IMR-90 (cell line): ENCODE data around the gene ITIH4. TPM values are rescaled to one million over a fixed set of nuclear protein-coding genes. Genes with fewer than 3 reads are reported as not detected.

Source experiments
- ATAC-seq: fragments of 200-7000 bp; cut with Tn5 transposase; 2 replicates; pipeline ENCODE4 v1.9.1; 2020; ENCODE audit warnings: low read depth, mild to moderate bottlenecking, moderate library complexity
- BruUV-seq: library from RNA; stranded (reverse); fragments of 400-500 nt; replicated peaks from 2 replicates; lab custom pipeline; 2021; lab: Mats Ljungman, UMichigan
- CTCF ChIA-PET: fragments of 300-600 bp; formaldehyde crosslinking; extraction: SDS; loops from one replicate; lab custom pipeline; 2021; ENCODE audit warnings: antibody characterized with exemption; lab: Yijun Ruan, JAX
- POLR2A ChIA-PET: fragments of 300-600 bp; sonication (Branson Sonifier 250); formaldehyde crosslinking; loops from one replicate; lab custom pipeline; 2022; ENCODE audit warnings: antibody characterized with exemption; ENCODE audit not compliant: unreplicated experiment; lab: Charles Lee
- DNase-seq: peaks from one replicate; pipeline ENCODE4 v3.0.0; 2013
- H2AFZ ChIP-seq: replicated peaks from 2 replicates; pipeline ENCODE3; 2013; ENCODE audit warnings: low read length, mild to moderate bottlenecking; ENCODE audit not compliant: poor library complexity
- H2AK5ac ChIP-seq: 2 replicates; pipeline ENCODE4 v1.6.1; 2013; ENCODE audit warnings: low read depth, low read length, inconsistent platforms
- H2AK9ac ChIP-seq: replicated peaks from 2 replicates; pipeline ENCODE3; 2013; ENCODE audit warnings: mild to moderate bottlenecking, low read depth, low read length, moderate library complexity; ENCODE audit not compliant: poor library complexity
- H2BK120ac ChIP-seq: 2 replicates; pipeline ENCODE4 v1.6.1; 2013; ENCODE audit warnings: low read depth, low read length, inconsistent platforms
- H2BK15ac ChIP-seq: 3 replicates; pipeline ENCODE4 v1.6.1; 2013; ENCODE audit warnings: low read depth, low read length, inconsistent platforms
- H2BK20ac ChIP-seq: 2 replicates; pipeline ENCODE4 v1.6.1; 2013; ENCODE audit warnings: low read depth, mild to moderate bottlenecking, inconsistent platforms, low read length, moderate library complexity
- H2BK5ac ChIP-seq: 2 replicates; pipeline ENCODE4 v1.6.1; 2013; ENCODE audit warnings: mild to moderate bottlenecking, low read depth, low read length, inconsistent platforms; ENCODE audit not compliant: poor library complexity, severe bottlenecking
- H3K14ac ChIP-seq: replicated peaks from 2 replicates; pipeline ENCODE4 v1.6.1; 2013; ENCODE audit warnings: low read depth, low read length, inconsistent platforms
- H3K18ac ChIP-seq: 2 replicates; pipeline ENCODE4 v1.6.1; 2013; ENCODE audit warnings: low read depth, low read length, control low read depth
- H3K23ac ChIP-seq: 2 replicates; pipeline ENCODE4 v1.6.1; 2013; ENCODE audit warnings: low read depth, low read length, inconsistent platforms
- H3K27ac ChIP-seq: 2 replicates; pipeline ENCODE4 v1.5.1; 2013; ENCODE audit warnings: mild to moderate bottlenecking, control low read depth, low read length; ENCODE audit not compliant: insufficient read depth
- H3K27me3 ChIP-seq: 2 replicates; pipeline ENCODE4 v1.6.1; 2013; ENCODE audit warnings: low read length; ENCODE audit not compliant: control insufficient read depth, insufficient read depth
- H3K36me3 ChIP-seq: 2 replicates; pipeline ENCODE4 v1.6.1; 2013; ENCODE audit warnings: low read length, mixed read lengths; ENCODE audit not compliant: control insufficient read depth, insufficient read depth
- H3K4ac ChIP-seq: 2 replicates; pipeline ENCODE4 v1.6.1; 2013; ENCODE audit warnings: low read depth, low read length, inconsistent platforms
- H3K4me1 ChIP-seq: 2 replicates; pipeline ENCODE4 v1.6.1; 2013; ENCODE audit warnings: low read length, mixed read lengths; ENCODE audit not compliant: control insufficient read depth, insufficient read depth
- H3K4me2 ChIP-seq: 2 replicates; pipeline ENCODE4 v1.6.1; 2013; ENCODE audit warnings: low read depth, mild to moderate bottlenecking, control low read depth, low read length, moderate library complexity
- H3K4me3 ChIP-seq: 2 replicates; pipeline ENCODE4 v1.5.1; 2013; ENCODE audit warnings: low read depth, mild to moderate bottlenecking, control low read depth, low read length, moderate library complexity; ENCODE audit not compliant: insufficient read depth
- H3K56ac ChIP-seq: 2 replicates; pipeline ENCODE4 v1.6.1; 2013; ENCODE audit warnings: low read length, inconsistent platforms; ENCODE audit not compliant: insufficient read depth; ENCODE audit errors: extremely low read depth
- H3K79me1 ChIP-seq, 2 experiments: 2 replicates each; pipeline ENCODE4 v1.6.1; 2013; ENCODE audit warnings: low read length in 2 of 2, inconsistent platforms in 1 of 2, low read depth in 1 of 2
- H3K9ac ChIP-seq: 2 replicates; pipeline ENCODE4 v1.6.1; 2013; ENCODE audit warnings: low read depth, low read length, control low read depth
- H3K9me1 ChIP-seq: 2 replicates; pipeline ENCODE4 v1.6.1; 2013; ENCODE audit warnings: low read length, inconsistent platforms; ENCODE audit not compliant: insufficient read depth
- H3K9me3 ChIP-seq: 2 replicates; pipeline ENCODE4 v1.6.1; 2013; ENCODE audit warnings: low read length; ENCODE audit not compliant: control insufficient read depth, insufficient read depth
- H4K20me1 ChIP-seq: 2 replicates; pipeline ENCODE4 v1.6.1; 2013; ENCODE audit warnings: low read length, inconsistent platforms; ENCODE audit not compliant: insufficient read depth
- H4K5ac ChIP-seq: 2 replicates; pipeline ENCODE4 v1.6.1; 2013; ENCODE audit warnings: mild to moderate bottlenecking, low read depth, low read length, control low read depth
- H4K8ac ChIP-seq, 2 experiments: 2 replicates each; pipeline ENCODE4 v1.6.1; 2013; ENCODE audit warnings: low read depth in 2 of 2, low read length in 2 of 2, control low read depth in 1 of 2, inconsistent platforms in 1 of 2
- H4K91ac ChIP-seq: 2 replicates; pipeline ENCODE4 v1.6.1; 2013; ENCODE audit warnings: low read depth, low read length, inconsistent platforms; ENCODE audit not compliant: insufficient read depth
- CEBPB ChIP-seq: IDR thresholded peaks from 2 replicates; pipeline ENCODE4 v1.6.1; 2012; ENCODE audit warnings: low read depth, low read length, improper control_type of control experiment
- FOS ChIP-seq: fragments of 150-350 bp; IDR thresholded peaks from 2 replicates; pipeline ENCODE4 v1.6.1; 2016; ENCODE audit warnings: low read depth, low read length
- RCOR1 ChIP-seq: IDR thresholded peaks from 2 replicates; pipeline ENCODE4 v1.6.1; 2012; ENCODE audit warnings: mild to moderate bottlenecking, low read length, improper control_type of control experiment; ENCODE audit not compliant: insufficient replicate concordance
- WGBS, 2 experiments: methylation state at CpG; one replicate each; pipeline versions ENCODE4 v1.1.5 to v1.1.7; 2013; ENCODE audit warnings: missing lambda C conversion rate in 2 of 2; ENCODE audit not compliant: insufficient read length in 1 of 2; ENCODE audit errors: extremely low coverage in 2 of 2; 5-methylcytosine and 5-hydroxymethylcytosine counted together
- dilution Hi-C: fragments of 300-500 bp; cut with HindIII; formaldehyde crosslinking; loops from one replicate; pipeline ENCODE4 v1.14.3; 2018; ENCODE audit warnings: low sequenced_read_pairs; ENCODE audit not compliant: unreplicated experiment
- in situ Hi-C: fragments of 300-500 bp; cut with MboI; formaldehyde crosslinking; loops from 3 replicates; pipeline ENCODE4 v1.14.3; 2019; ENCODE audit warnings: low sequenced_read_pairs, inconsistent platforms, mixed read lengths
- intact Hi-C: fragments of 100-400 bp; cut with micrococcal nuclease; formaldehyde crosslinking; loops from 2 replicates; pipeline ENCODE4 v1.10.0; 2022
- polyA plus RNA-seq, 3 experiments: library from polyadenylated mRNA; depleted of rRNA; stranded (reverse); fragments of >200 nt; gene quantifications; 2 replicates each; pipeline ENCODE4 v1.2.3, GENCODE V29; 2012; ENCODE audit warnings: low replicate concordance in 1 of 3
- total RNA-seq: library from RNA; depleted of rRNA; stranded (reverse); fragments of >200 nt; gene quantifications from 2 replicates; pipeline ENCODE4 v1.2.3, GENCODE V29; 2012
- TF ChIP-seq, protein P1 (sequence below): conservative IDR thresholded peaks from 2 replicates; pipeline ENCODE4 v1.5.1; 2012; ENCODE audit warnings: mild to moderate bottlenecking, low read depth, low read length, improper control_type of control experiment
- TF ChIP-seq, protein P2 (sequence below): fragments of 150-350 bp; IDR thresholded peaks from 2 replicates; pipeline ENCODE4 v1.6.1; 2017; ENCODE audit warnings: mild to moderate bottlenecking, antibody characterized with exemption, low read length, low read depth

The ITIH4 gene
- total and polyA plus RNA-seq, 2 of the 4 experiments (the other 2 are of a cell fraction): 0.26 to 0.36 TPM

DNA sequence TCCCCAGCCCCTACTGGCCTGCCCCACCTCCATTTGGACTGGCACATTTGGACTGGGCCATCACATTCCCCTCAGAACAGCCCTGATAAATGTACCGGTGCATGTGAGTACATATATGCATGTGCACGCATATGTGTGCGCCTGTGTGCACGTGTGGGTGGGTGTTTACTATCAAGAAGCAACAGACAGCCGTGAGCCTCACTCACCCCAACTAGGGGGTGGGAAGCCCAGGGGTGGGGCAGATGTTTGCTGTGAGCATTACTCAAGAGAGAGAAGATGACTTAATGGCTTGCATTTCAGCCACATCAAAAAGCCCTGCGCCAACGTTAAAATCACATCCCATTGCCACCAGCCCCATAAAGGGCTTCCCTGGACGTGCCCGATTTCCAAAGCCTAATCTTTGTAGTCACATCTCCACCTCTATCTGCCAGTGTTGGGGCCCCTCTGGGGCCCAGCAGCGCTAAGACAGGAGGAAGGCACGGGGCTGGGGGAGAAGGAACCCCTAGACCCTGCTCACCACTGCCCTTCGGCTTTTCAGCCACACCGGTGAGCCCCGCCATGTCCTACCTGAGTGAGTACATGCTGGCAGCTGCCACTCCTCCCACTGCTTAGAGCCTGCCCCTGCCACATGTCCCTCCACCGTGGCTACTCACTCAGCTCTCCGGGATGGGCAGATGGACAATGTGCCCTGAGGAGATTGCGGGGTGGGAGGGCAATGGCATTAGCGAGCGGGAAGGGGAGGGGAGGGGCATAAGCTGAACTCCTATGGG is 25.0 kb downstream of the ITIH4 start:
- CTCF ChIA-PET: no interaction called here
- TF ChIP-seq RCOR1: no peak
- TF ChIP-seq FOS: no peak
- TF ChIP-seq, protein P1, sequence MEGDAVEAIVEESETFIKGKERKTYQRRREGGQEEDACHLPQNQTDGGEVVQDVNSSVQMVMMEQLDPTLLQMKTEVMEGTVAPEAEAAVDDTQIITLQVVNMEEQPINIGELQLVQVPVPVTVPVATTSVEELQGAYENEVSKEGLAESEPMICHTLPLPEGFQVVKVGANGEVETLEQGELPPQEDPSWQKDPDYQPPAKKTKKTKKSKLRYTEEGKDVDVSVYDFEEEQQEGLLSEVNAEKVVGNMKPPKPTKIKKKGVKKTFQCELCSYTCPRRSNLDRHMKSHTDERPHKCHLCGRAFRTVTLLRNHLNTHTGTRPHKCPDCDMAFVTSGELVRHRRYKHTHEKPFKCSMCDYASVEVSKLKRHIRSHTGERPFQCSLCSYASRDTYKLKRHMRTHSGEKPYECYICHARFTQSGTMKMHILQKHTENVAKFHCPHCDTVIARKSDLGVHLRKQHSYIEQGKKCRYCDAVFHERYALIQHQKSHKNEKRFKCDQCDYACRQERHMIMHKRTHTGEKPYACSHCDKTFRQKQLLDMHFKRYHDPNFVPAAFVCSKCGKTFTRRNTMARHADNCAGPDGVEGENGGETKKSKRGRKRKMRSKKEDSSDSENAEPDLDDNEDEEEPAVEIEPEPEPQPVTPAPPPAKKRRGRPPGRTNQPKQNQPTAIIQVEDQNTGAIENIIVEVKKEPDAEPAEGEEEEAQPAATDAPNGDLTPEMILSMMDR: no peak
- no peak for TF ChIP-seq CEBPB
- TF ChIP-seq, protein P2, sequence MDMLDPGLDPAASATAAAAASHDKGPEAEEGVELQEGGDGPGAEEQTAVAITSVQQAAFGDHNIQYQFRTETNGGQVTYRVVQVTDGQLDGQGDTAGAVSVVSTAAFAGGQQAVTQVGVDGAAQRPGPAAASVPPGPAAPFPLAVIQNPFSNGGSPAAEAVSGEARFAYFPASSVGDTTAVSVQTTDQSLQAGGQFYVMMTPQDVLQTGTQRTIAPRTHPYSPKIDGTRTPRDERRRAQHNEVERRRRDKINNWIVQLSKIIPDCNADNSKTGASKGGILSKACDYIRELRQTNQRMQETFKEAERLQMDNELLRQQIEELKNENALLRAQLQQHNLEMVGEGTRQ: no peak

More for the DNA sequence above, 25.0 kb downstream of the ITIH4 start:
- Histone ChIP-seq H3K9ac (no peak overlapping the region), H3K56ac (no peak overlapping the region), H2AK9ac (no peak overlapping the region), H4K8ac (no peak overlapping the region), H3K4ac (no peak overlapping the region), H3K9me3 (no peaks in the 10 kb centered on the region), H3K27ac (no peak overlapping the region), H3K36me3 (no peaks in the 10 kb centered on the region), H2AFZ (no peak overlapping the region), H3K4me2 (no peak overlapping the region), H4K20me1 (no peaks in the 10 kb centered on the region), H2BK20ac (no peak overlapping the region), H4K5ac (no peak overlapping the region), H3K14ac (no peak overlapping the region), H3K27me3 (no peaks in the 10 kb centered on the region; the same call in 1 of the 2 replicates), H4K91ac (no peak overlapping the region), H2BK5ac (no peak overlapping the region), H3K79me1 (no peaks in the 10 kb centered on the region), H3K4me1 (peaks cover 3% of the 10 kb centered on the region; the same call in 1 of the 2 replicates), H2AK5ac (no peak overlapping the region), H2BK120ac (no peak overlapping the region), H3K23ac (no peak overlapping the region), H3K4me3 (no peak overlapping the region), H3K18ac (no peak overlapping the region), H2BK15ac (no peak overlapping the region), H3K9me1 (no peaks in the 10 kb centered on the region)
- ATAC-seq: no peak
- intact Hi-C loops (no loop called here), in situ Hi-C loops (no loop called here), dilution Hi-C loops (no loop called here)
- DNase-seq: no peak
- no TSS peak for BruUV-seq
- POLR2A ChIA-PET: no interaction called here
- no CpG with 5 or more reads among the region's 19 CpGs for WGBS, 2 experiments
